ENCODE measurements around the gene GJA10. TPM values are rescaled to one million over a fixed set of nuclear protein-coding genes. Genes with fewer than 3 reads are reported as not detected.

Gene GJA10
- total RNA-seq, 2 experiments from 2014 or later: not detected

DNA sequence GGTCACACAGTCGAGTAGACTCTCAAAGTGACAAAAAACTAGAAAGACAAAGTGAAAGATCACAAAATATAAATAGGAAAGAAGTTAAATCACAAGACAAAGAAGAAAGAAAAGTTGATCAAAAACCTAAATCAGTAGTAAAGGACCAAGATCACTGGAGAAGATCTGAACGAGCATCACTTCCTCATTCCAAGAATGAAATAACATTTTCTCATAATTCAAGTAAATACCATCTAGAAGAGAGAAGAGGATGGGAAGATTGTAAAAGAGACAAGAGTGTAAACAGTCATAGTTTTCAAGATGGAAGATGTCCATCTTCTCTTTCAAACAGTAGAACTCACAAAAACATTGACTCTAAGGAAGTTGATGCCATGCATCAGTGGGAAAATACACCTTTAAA is 31.6 kb upstream of the GJA10 start:
- peak overlapping the region; percentile 3 for H3K27ac Mint-ChIP-seq
- no peak overlapping the region for H3K4me3 Mint-ChIP-seq
- ChIA-PET CTCF (no interaction called here), POLR2A (no interaction called here)
- H3K4me1 Mint-ChIP-seq (ENCODE audit: low read depth): peaks cover 9% of the 10 kb centered on the region
- DNase-seq (no peak), ATAC-seq (no peak)
- TF ChIP-seq, protein P1, sequence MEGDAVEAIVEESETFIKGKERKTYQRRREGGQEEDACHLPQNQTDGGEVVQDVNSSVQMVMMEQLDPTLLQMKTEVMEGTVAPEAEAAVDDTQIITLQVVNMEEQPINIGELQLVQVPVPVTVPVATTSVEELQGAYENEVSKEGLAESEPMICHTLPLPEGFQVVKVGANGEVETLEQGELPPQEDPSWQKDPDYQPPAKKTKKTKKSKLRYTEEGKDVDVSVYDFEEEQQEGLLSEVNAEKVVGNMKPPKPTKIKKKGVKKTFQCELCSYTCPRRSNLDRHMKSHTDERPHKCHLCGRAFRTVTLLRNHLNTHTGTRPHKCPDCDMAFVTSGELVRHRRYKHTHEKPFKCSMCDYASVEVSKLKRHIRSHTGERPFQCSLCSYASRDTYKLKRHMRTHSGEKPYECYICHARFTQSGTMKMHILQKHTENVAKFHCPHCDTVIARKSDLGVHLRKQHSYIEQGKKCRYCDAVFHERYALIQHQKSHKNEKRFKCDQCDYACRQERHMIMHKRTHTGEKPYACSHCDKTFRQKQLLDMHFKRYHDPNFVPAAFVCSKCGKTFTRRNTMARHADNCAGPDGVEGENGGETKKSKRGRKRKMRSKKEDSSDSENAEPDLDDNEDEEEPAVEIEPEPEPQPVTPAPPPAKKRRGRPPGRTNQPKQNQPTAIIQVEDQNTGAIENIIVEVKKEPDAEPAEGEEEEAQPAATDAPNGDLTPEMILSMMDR (IDR thresholded peaks at IDR 0.05): no peak
- H3K36me3 Mint-ChIP-seq (ENCODE audit: low read depth): peaks cover 69% of the 10 kb centered on the region
- H3K9me3 Mint-ChIP-seq: no peaks in the 10 kb centered on the region
- no peaks in the 10 kb centered on the region for H3K27me3 Mint-ChIP-seq
- intact Hi-C loops (cut with micrococcal nuclease): no loop called here

DNA sequence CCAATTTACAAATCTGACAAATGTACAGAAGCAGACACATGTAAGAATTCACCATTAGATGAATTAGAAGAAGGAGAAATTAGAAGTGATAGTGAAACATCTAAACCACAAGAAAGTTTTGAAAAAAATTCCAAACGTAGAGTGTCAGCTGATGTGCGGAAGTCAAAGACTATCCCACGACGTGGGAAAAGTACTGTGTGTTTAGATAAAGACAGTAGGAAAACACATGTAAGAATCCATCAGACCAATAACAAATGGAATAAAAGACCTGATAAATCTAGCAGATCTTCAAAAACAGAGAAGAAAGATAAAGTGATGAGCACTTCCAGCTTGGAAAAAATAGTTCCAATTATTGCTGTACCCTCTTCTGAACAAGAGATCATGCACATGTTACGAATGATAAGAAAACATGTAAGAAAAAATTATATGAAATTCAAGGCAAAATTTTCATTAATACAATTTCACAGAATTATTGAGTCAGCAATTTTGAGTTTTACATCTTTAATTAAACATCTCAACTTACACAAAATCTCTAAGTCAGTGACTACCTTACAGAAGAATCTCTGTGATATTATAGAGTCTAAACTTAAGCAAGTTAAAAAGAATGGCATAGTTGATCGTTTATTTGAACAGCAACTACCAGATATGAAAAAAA is 28.1 kb upstream of the GJA10 start:
- DNase-seq (no peak), ATAC-seq (no peak)
- CTCF ChIA-PET: no interaction called here
- TF ChIP-seq, protein P1 (IDR thresholded peaks at IDR 0.05): no peak
- H3K9me3 Mint-ChIP-seq: no peaks in the 10 kb centered on the region
- POLR2A ChIA-PET: interaction anchor here (0.6 kb wide), 1 partner anchor 35 kb away, joined by 3 read pairs; no protein-coding TSS in a partner anchor
- H3K4me3 Mint-ChIP-seq: no peak overlapping the region
- intact Hi-C loops (cut with micrococcal nuclease): no loop called here
- peaks cover 74% of the 10 kb centered on the region for H3K36me3 Mint-ChIP-seq (ENCODE audit: low read depth)
- H3K4me1 Mint-ChIP-seq (ENCODE audit: low read depth): peaks cover 9% of the 10 kb centered on the region
- H3K27ac Mint-ChIP-seq: no peak overlapping the region
- no peaks in the 10 kb centered on the region for H3K27me3 Mint-ChIP-seq

DNA sequence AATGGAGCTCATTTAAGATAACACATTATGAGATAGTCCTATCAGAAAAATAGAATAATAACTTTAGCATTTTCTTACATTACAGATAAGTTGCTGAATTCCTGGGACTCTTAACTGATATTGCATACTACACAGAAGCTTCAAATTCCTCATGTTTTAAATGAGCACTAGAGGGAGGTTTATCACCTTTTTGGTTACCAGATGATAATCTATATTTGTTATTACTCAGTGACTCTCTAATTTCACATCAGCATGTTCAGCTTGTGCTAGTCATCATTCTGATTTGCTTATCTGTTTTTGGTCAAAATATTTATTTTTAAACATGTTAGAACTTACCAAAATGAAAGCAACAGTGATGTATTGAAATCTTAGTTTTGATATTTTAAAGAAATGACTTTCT is 20.5 kb upstream of the GJA10 start:
- H3K27me3 Mint-ChIP-seq: no peaks in the 10 kb centered on the region
- H3K9me3 Mint-ChIP-seq: no peaks in the 10 kb centered on the region
- no peaks in the 10 kb centered on the region for H3K4me1 Mint-ChIP-seq (ENCODE audit: low read depth)
- H3K36me3 Mint-ChIP-seq (ENCODE audit: low read depth): peaks cover 29% of the 10 kb centered on the region
- no peak overlapping the region for H3K27ac Mint-ChIP-seq
- POLR2A ChIA-PET: no interaction called here
- DNase-seq (no peak), ATAC-seq (no peak)
- TF ChIP-seq, protein P1 (IDR thresholded peaks at IDR 0.05): no peak
- intact Hi-C loops (cut with micrococcal nuclease): no loop called here
- H3K4me3 Mint-ChIP-seq: no peak overlapping the region
- CTCF ChIA-PET: interaction anchor here (1.1 to 1.6 kb wide), 2 partner anchors 71 to 443 kb away, joined by 3 to 4 read pairs; no protein-coding TSS in a partner anchor

DNA sequence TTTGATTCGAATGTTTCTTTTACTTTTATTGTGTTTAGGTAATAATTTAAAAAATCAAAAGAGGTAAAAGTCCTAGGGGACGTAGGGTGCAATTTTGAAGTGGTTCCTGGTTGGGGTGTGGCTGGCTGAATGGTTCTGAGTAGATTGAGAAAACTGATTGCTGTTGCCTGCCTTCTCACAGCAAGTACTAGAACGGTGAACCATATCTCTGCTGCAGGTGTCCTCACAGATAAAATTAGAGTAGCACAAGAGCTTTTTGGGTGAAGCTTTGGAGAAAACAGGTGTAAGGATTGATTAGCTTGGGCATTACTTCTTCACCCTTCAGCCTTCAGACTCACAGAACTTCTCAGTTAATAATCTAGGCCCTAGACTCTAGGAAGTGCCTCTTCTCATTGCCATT is 19.8 kb upstream of the GJA10 start:
- no peaks in the 10 kb centered on the region for H3K9me3 Mint-ChIP-seq
- no peak for ATAC-seq
- POLR2A ChIA-PET: no interaction called here
- DNase-seq: no peak
- no peak overlapping the region for H3K27ac Mint-ChIP-seq
- intact Hi-C loops (cut with micrococcal nuclease): no loop called here
- CTCF ChIA-PET: no interaction called here
- H3K4me1 Mint-ChIP-seq (ENCODE audit: low read depth): no peaks in the 10 kb centered on the region
- H3K36me3 Mint-ChIP-seq (ENCODE audit: low read depth): peaks cover 26% of the 10 kb centered on the region
- TF ChIP-seq, protein P1 (IDR thresholded peaks at IDR 0.05): no peak
- no peak overlapping the region for H3K4me3 Mint-ChIP-seq
- no peaks in the 10 kb centered on the region for H3K27me3 Mint-ChIP-seq

DNA sequence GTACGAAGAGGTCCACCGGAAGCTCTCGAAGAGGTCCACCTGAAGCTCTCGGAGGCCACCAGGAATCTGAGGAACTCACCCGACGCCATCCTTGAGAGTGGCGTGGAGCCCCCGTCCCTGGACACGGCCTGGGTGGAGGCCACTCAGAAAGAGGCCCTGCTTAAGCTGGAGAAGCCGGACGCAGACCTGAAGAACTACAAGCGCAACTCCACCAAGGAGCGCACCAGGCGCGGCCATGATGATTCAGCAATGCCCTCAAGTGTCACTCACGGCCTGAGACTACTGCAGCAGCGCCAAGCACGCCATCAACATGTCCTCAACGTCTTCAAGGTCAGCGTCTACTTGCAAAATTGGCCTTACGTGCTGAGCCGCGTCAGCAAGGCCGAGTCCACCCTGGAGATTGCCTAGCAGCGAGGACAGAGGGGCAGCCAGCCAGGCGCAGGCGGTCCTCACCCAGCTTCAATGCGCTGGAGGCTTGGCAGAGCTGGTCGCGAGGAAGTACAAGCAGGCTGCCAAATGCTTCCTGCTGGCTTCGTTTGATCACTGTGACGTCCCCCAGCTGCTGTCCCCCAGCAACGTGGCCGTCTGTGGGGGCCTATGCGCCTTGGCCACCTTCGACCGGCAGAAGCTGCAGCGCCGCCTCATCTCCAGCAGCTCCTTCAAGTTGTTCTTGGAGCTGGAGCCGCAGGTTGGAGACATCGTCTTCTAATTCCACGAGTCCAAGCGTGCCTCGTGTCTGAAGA is 7.7 kb upstream of the GJA10 start:
- CTCF ChIA-PET: no interaction called here

More for the DNA sequence above, 7.7 kb upstream of the GJA10 start:
- intact Hi-C loops (cut with micrococcal nuclease): no loop called here
- DNase-seq (no peak), ATAC-seq (no peak)
- Mint-ChIP-seq H3K4me3 (no peak overlapping the region), H3K9me3 (no peaks in the 10 kb centered on the region), H3K27ac (no peak overlapping the region), H3K36me3 (ENCODE audit: low read depth) (no peaks in the 10 kb centered on the region), H3K27me3 (peaks cover 12% of the 10 kb centered on the region), H3K4me1 (ENCODE audit: low read depth) (peaks cover 7% of the 10 kb centered on the region)
- TF ChIP-seq, protein P1 (IDR thresholded peaks at IDR 0.05): no peak
- POLR2A ChIA-PET: no interaction called here
